HCT116 (cell line): ENCODE results near the gene EIF3J. TPM values are rescaled to one million over a fixed set of nuclear protein-coding genes. Genes with fewer than 3 reads are reported as not detected.

ENCODE experiments used
- ATAC-seq: fragments of 200-7000 bp; cut with Tn5 transposase; 2 replicates; pipeline ENCODE4 v1.9.1; 2020; ENCODE audit warnings: mild to moderate bottlenecking, moderate library complexity
- BruUV-seq: library from RNA; stranded (reverse); fragments of 400-500 nt; replicated peaks from 2 replicates; lab custom pipeline; 2021; lab: Mats Ljungman, UMichigan
- CTCF ChIA-PET: fragments of 300-600 bp; sonication (Branson Sonifier 250); formaldehyde crosslinking; loops from one replicate; lab custom pipeline; 2021; ENCODE audit warnings: antibody characterized with exemption; lab: Charles Lee
- POLR2A ChIA-PET: fragments of 300-600, 350-600 bp; sonication (Branson Sonifier 250); formaldehyde crosslinking; loops from one replicate; lab custom pipeline; 2021; ENCODE audit warnings: antibody characterized with exemption; lab: Charles Lee
- RAD21 ChIA-PET, 2 experiments: fragments of 300-600 bp; sonication (Branson Sonifier 250); formaldehyde crosslinking; loops; one replicate each; lab custom pipeline; 2023; ENCODE audit warnings: low total read pairs in 2 of 2; ENCODE audit not compliant: uncharacterized antibody in 2 of 2, unreplicated experiment in 2 of 2, low non-redundant PET in 1 of 2; lab: Charles Lee
- DNase-seq: peaks from one replicate; pipeline ENCODE4 v3.0.0-alpha.2; 2010; ENCODE audit warnings: low read depth, low spot score
- H2AFZ ChIP-seq: fragments of 200-600 bp; shearing (Covaris generic), sonication (generic); 2 replicates; pipeline ENCODE4 v1.6.1; 2017; ENCODE audit warnings: low read depth, mixed run types, mixed read lengths, antibody characterized with exemption, low read length; ENCODE audit not compliant: poor library complexity, severe bottlenecking
- H3K27ac ChIP-seq: 2 replicates; pipeline ENCODE4 v1.5.1; 2012; ENCODE audit warnings: low read depth, low read length
- H3K27me3 ChIP-seq: fragments of 200-600 bp; sonication (generic); 2 replicates; pipeline ENCODE4 v1.6.1; 2016; ENCODE audit warnings: mixed run types, low read length, mixed read lengths; ENCODE audit not compliant: insufficient read depth
- H3K36me3 ChIP-seq, 2 experiments: fragments of 200-500 bp in 1 of 2; fragments of 200-600 bp in 1 of 2; sonication (Bioruptor generic) in 1 of 2; sonication (generic) in 1 of 2; 2 replicates each; pipeline versions ENCODE4 v1.5.1 to v1.6.1; 2014 to 2016; ENCODE audit warnings: low read length in 2 of 2, inconsistent platforms in 1 of 2, mixed read lengths in 1 of 2, mixed run types in 1 of 2; ENCODE audit not compliant: insufficient read depth in 2 of 2, control insufficient read depth in 1 of 2
- H3K4me1 ChIP-seq, 2 experiments: fragments of 200-600 bp in 1 of 2; sonication (generic) in 1 of 2; 2 replicates each; pipeline versions ENCODE4 v1.5.1 to v1.6.1; 2012 to 2017; ENCODE audit warnings: low read length in 2 of 2, inconsistent platforms in 1 of 2, mild to moderate bottlenecking in 1 of 2, mixed read lengths in 1 of 2, mixed run types in 1 of 2, moderate library complexity in 1 of 2; ENCODE audit not compliant: insufficient read depth in 2 of 2, control insufficient read depth in 1 of 2
- H3K4me2 ChIP-seq: fragments of 200-600 bp; sonication (generic); 2 replicates; pipeline ENCODE4 v1.6.1; 2017; ENCODE audit warnings: mixed run types, low read length, mixed read lengths
- H3K4me3 ChIP-seq, 2 experiments: fragments of 200-600 bp in 1 of 2; sonication (generic) in 1 of 2; replicated peaks in 1 of 2; 2 replicates each; pipeline ENCODE4 v1.5.1; 2011 to 2016; ENCODE audit warnings: low read length in 2 of 2, control low read depth in 1 of 2, low read depth in 1 of 2, mild to moderate bottlenecking in 1 of 2, mixed read lengths in 1 of 2, mixed run types in 1 of 2
- H3K79me2 ChIP-seq: fragments of 200-600 bp; sonication (generic); 2 replicates; pipeline ENCODE4 v1.6.1; 2017; ENCODE audit warnings: mild to moderate bottlenecking, mixed run types, low read length, moderate library complexity, mixed read lengths; ENCODE audit not compliant: insufficient read depth
- H3K9ac ChIP-seq: fragments of 200-600 bp; sonication (generic); 2 replicates; pipeline ENCODE4 v1.6.1; 2016; ENCODE audit warnings: low read length, mixed read lengths
- H3K9me2 ChIP-seq: fragments of 200-600 bp; sonication (generic), shearing (Covaris generic); 2 replicates; pipeline ENCODE4 v1.6.1; 2017; ENCODE audit warnings: mixed run types, mild to moderate bottlenecking, moderate library complexity; ENCODE audit not compliant: insufficient read depth
- H3K9me3 ChIP-seq, 2 experiments: fragments of 200-500 bp in 1 of 2; fragments of 200-600 bp in 1 of 2; sonication (Bioruptor generic) in 1 of 2; sonication (generic) in 1 of 2; 2 replicates each; pipeline ENCODE4 v1.6.1; 2014 to 2017; ENCODE audit warnings: low read length in 2 of 2, mixed read lengths in 2 of 2, inconsistent platforms in 1 of 2, low read depth in 1 of 2, mild to moderate bottlenecking in 1 of 2, mixed run types in 1 of 2, moderate library complexity in 1 of 2; ENCODE audit not compliant: control insufficient read depth in 1 of 2, insufficient read depth in 1 of 2
- H4K20me1 ChIP-seq: fragments of 200-600 bp; sonication (generic), shearing (Covaris generic); 2 replicates; pipeline ENCODE4 v1.6.1; 2017; ENCODE audit warnings: mixed run types, mild to moderate bottlenecking, moderate library complexity; ENCODE audit not compliant: insufficient read depth
- EZH2 ChIP-seq: fragments of 200-600 bp; sonication (generic); IDR thresholded peaks from 2 replicates; pipeline ENCODE4 v1.6.1; 2017; ENCODE audit warnings: antibody characterized with exemption, mixed run types
- EZH2phosphoT487 ChIP-seq: fragments of 200-600 bp; IDR thresholded peaks from 2 replicates; pipeline ENCODE4 v1.6.1; 2018; ENCODE audit warnings: antibody characterized with exemption, borderline replicate concordance
- POLR2A ChIP-seq: IDR thresholded peaks from 2 replicates; pipeline ENCODE4 v1.7.0; 2011; ENCODE audit warnings: borderline replicate concordance; ENCODE audit not compliant: insufficient read depth, insufficient read length; ENCODE audit errors: extremely low read depth
- POLR2AphosphoS5 ChIP-seq: IDR thresholded peaks from 2 replicates; pipeline ENCODE4 v1.6.1; 2011; ENCODE audit warnings: mild to moderate bottlenecking, low read depth, low read length, moderate library complexity
- SIN3A ChIP-seq: IDR thresholded peaks from 2 replicates; pipeline ENCODE4 v1.6.1; 2012; ENCODE audit warnings: low read depth
- ZFX ChIP-seq: fragments of 450-650 bp; IDR thresholded peaks from 2 replicates; pipeline ENCODE4 v1.6.1; 2017
- intact Hi-C: fragments of 100-400 bp; cut with micrococcal nuclease; formaldehyde crosslinking; loops from 2 replicates; pipeline ENCODE4 v1.10.0; 2022
- total RNA-seq: library from RNA; stranded (reverse); gene quantifications from one replicate; pipeline ENCODE4 v1.2.1, GENCODE V29; 2021; ENCODE audit not compliant: unreplicated experiment
- TF ChIP-seq, protein P1 (sequence below), 3 experiments: fragments of 200-600 bp in 1 of 3; sonication (generic) in 1 of 3; IDR thresholded peaks in 2 of 3; conservative IDR thresholded peaks in 1 of 3; 2 replicates each; pipeline ENCODE4 v1.5.1; 2012 to 2017; ENCODE audit warnings: low read depth in 2 of 3, low read length in 2 of 3, antibody characterized with exemption in 1 of 3, borderline replicate concordance in 1 of 3, control low read depth in 1 of 3, mild to moderate bottlenecking in 1 of 3, mixed read lengths in 1 of 3, mixed run types in 1 of 3, moderate library complexity in 1 of 3; ENCODE audit not compliant: insufficient read depth in 1 of 3
- TF ChIP-seq, protein P2 (sequence below): IDR thresholded peaks from 2 replicates; pipeline ENCODE4 v1.6.1; 2011; ENCODE audit warnings: mild to moderate bottlenecking, low read length, moderate library complexity; ENCODE audit not compliant: insufficient replicate concordance; ENCODE audit errors: extremely low read depth
- TF ChIP-seq, protein P3 (sequence below): IDR thresholded peaks from 2 replicates; pipeline ENCODE4 v1.6.1; 2012; ENCODE audit warnings: low read depth

Gene EIF3J
- total RNA-seq, 1 experiment from 2014 or later, result 68.6 TPM

DNA sequence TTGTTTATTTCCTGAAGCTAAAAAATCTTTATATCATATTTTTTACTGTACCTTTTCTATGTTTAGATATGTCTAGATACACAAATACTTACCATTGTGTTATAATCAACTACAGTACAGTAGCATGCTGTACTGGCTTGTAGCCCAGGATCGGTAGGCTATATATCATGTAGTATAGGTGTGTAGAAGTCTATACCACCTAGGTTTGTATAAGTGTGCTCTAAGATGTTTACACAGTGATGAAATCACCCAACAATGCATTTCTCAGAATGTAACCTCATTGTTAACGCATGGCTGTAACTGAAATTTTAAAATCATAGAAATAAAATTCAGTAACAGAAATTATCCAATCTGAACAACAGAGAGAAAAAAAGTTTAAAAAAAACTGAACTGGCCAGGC, 43.2 kb downstream of the EIF3J start:
- Histone ChIP-seq H3K9ac (no peak overlapping the region), H3K9me3 (no peaks in the 10 kb centered on the region), H3K27me3 (no peaks in the 10 kb centered on the region), H3K4me1 (no peaks in the 10 kb centered on the region), H4K20me1 (no peaks in the 10 kb centered on the region), H3K79me2 (0 out of 2 replicates have a peak, but pooled peaks cover 5% of the 10 kb centered on the region)
- no TSS peak for BruUV-seq
- CTCF ChIA-PET, result interaction anchor here (2.7 to 3.5 kb wide), 2 partner anchors 9 to 158 kb away, joined by 17 to 18 read pairs; no protein-coding TSS in a partner anchor
- TF ChIP-seq, protein P1, sequence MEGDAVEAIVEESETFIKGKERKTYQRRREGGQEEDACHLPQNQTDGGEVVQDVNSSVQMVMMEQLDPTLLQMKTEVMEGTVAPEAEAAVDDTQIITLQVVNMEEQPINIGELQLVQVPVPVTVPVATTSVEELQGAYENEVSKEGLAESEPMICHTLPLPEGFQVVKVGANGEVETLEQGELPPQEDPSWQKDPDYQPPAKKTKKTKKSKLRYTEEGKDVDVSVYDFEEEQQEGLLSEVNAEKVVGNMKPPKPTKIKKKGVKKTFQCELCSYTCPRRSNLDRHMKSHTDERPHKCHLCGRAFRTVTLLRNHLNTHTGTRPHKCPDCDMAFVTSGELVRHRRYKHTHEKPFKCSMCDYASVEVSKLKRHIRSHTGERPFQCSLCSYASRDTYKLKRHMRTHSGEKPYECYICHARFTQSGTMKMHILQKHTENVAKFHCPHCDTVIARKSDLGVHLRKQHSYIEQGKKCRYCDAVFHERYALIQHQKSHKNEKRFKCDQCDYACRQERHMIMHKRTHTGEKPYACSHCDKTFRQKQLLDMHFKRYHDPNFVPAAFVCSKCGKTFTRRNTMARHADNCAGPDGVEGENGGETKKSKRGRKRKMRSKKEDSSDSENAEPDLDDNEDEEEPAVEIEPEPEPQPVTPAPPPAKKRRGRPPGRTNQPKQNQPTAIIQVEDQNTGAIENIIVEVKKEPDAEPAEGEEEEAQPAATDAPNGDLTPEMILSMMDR (IDR thresholded peaks at IDR 0.05 in 2 of 3, conservative IDR thresholded peaks at IDR 0.05 in 1 of 3; ENCODE audit: borderline replicate concordance in 1 of 3, insufficient read depth in 1 of 3, low read depth in 2 of 3, low read length in 2 of 3), result no peak
- TF ChIP-seq, protein P2, sequence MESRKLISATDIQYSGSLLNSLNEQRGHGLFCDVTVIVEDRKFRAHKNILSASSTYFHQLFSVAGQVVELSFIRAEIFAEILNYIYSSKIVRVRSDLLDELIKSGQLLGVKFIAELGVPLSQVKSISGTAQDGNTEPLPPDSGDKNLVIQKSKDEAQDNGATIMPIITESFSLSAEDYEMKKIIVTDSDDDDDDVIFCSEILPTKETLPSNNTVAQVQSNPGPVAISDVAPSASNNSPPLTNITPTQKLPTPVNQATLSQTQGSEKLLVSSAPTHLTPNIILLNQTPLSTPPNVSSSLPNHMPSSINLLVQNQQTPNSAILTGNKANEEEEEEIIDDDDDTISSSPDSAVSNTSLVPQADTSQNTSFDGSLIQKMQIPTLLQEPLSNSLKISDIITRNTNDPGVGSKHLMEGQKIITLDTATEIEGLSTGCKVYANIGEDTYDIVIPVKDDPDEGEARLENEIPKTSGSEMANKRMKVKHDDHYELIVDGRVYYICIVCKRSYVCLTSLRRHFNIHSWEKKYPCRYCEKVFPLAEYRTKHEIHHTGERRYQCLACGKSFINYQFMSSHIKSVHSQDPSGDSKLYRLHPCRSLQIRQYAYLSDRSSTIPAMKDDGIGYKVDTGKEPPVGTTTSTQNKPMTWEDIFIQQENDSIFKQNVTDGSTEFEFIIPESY, result no peak
- TF ChIP-seq ZFX (no peak), POLR2AphosphoS5 (no peak), EZH2phosphoT487 (no peak), POLR2A (no peak), SIN3A (no peak), EZH2 (no peak)
- TF ChIP-seq, protein P3, sequence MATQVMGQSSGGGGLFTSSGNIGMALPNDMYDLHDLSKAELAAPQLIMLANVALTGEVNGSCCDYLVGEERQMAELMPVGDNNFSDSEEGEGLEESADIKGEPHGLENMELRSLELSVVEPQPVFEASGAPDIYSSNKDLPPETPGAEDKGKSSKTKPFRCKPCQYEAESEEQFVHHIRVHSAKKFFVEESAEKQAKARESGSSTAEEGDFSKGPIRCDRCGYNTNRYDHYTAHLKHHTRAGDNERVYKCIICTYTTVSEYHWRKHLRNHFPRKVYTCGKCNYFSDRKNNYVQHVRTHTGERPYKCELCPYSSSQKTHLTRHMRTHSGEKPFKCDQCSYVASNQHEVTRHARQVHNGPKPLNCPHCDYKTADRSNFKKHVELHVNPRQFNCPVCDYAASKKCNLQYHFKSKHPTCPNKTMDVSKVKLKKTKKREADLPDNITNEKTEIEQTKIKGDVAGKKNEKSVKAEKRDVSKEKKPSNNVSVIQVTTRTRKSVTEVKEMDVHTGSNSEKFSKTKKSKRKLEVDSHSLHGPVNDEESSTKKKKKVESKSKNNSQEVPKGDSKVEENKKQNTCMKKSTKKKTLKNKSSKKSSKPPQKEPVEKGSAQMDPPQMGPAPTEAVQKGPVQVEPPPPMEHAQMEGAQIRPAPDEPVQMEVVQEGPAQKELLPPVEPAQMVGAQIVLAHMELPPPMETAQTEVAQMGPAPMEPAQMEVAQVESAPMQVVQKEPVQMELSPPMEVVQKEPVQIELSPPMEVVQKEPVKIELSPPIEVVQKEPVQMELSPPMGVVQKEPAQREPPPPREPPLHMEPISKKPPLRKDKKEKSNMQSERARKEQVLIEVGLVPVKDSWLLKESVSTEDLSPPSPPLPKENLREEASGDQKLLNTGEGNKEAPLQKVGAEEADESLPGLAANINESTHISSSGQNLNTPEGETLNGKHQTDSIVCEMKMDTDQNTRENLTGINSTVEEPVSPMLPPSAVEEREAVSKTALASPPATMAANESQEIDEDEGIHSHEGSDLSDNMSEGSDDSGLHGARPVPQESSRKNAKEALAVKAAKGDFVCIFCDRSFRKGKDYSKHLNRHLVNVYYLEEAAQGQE, result no peak
- TF ChIP-seq, all 23 proteins: peak for 0
- H3K36me3 ChIP-seq, result peaks cover 6 to 21% of the 10 kb centered on the region in 2 experiments
- DNase-seq, result no peak
- ATAC-seq, result no peak
- ChIA-PET RAD21 (no interaction called here), POLR2A (no interaction called here)
- intact Hi-C loops, result loop anchor here (5.0 kb wide), 1 partner anchor 342 kb away; no protein-coding TSS in a partner anchor
- no peaks in the 10 kb centered on the region for H3K9me2 ChIP-seq
- H3K4me2 ChIP-seq, result no peak overlapping the region
- H3K27ac ChIP-seq, result no peak overlapping the region
- no peak overlapping the region for H3K4me3 ChIP-seq
- H2AFZ ChIP-seq, result no peak overlapping the region
